Panc1 (cell line): ENCODE measurements around the gene GATA6. TPM values are rescaled to one million over a fixed set of nuclear protein-coding genes. Genes with fewer than 3 reads are reported as not detected.

Experiments used
- ATAC-seq: fragments of 200-7000 bp; cut with Tn5 transposase; 2 replicates; pipeline ENCODE4 v1.9.1; 2020; ENCODE audit warnings: mild to moderate bottlenecking, moderate library complexity
- BruUV-seq: library from RNA; stranded (reverse); fragments of 400-500 nt; replicated peaks from 2 replicates; lab custom pipeline; 2021; lab: Mats Ljungman, UMichigan
- CTCF ChIA-PET: fragments of 300-600 bp; sonication (Branson Sonifier 250); formaldehyde crosslinking; loops from one replicate; lab custom pipeline; 2022; ENCODE audit warnings: antibody characterized with exemption; lab: Charles Lee
- POLR2A ChIA-PET: fragments of 300-600 bp; sonication (Branson Sonifier 250); formaldehyde crosslinking; loops from one replicate; lab custom pipeline; 2022; ENCODE audit warnings: antibody characterized with exemption; lab: Charles Lee
- DNase-seq: peaks from one replicate; pipeline ENCODE4 v3.0.0-alpha.2; 2010; ENCODE audit warnings: low read depth, low spot score
- H3K27ac ChIP-seq: 2 replicates; pipeline ENCODE4 v1.5.1; 2011; ENCODE audit warnings: mild to moderate bottlenecking, low read length, inconsistent platforms
- H3K27me3 ChIP-seq: fragments of 200-500 bp; sonication (Bioruptor generic); 2 replicates; pipeline ENCODE4 v1.6.0; 2014; ENCODE audit warnings: low read length, inconsistent platforms; ENCODE audit not compliant: control insufficient read depth, insufficient read depth
- H3K36me3 ChIP-seq: fragments of 200-500 bp; sonication (Bioruptor generic); 2 replicates; pipeline ENCODE4 v1.5.1; 2014; ENCODE audit warnings: inconsistent platforms, mild to moderate bottlenecking, low read length, moderate library complexity; ENCODE audit not compliant: control insufficient read depth, insufficient read depth
- H3K4me1 ChIP-seq: 2 replicates; pipeline ENCODE4 v1.5.1; 2011; ENCODE audit warnings: inconsistent platforms, mild to moderate bottlenecking, low read length, moderate library complexity; ENCODE audit not compliant: control insufficient read depth, insufficient read depth
- H3K4me3 ChIP-seq, 2 experiments: 2 replicates each; pipeline ENCODE4 v1.5.1; 2011 to 2012; ENCODE audit warnings: low read depth in 2 of 2, low read length in 2 of 2, mild to moderate bottlenecking in 2 of 2, inconsistent platforms in 1 of 2, moderate library complexity in 1 of 2
- H3K9me3 ChIP-seq: fragments of 200-500 bp; sonication (Bioruptor generic); 2 replicates; pipeline ENCODE4 v1.5.1; 2014; ENCODE audit warnings: low read depth, mild to moderate bottlenecking, inconsistent platforms, low read length, moderate library complexity; ENCODE audit not compliant: control insufficient read depth, insufficient read depth
- POLR2AphosphoS5 ChIP-seq: IDR thresholded peaks from 2 replicates; pipeline ENCODE4 v1.6.1; 2012; ENCODE audit warnings: mild to moderate bottlenecking, low read depth, low read length, moderate library complexity
- SIN3A ChIP-seq: IDR thresholded peaks from 2 replicates; pipeline ENCODE4 v1.6.1; 2012; ENCODE audit warnings: low read depth, mild to moderate bottlenecking, low read length, moderate library complexity, borderline replicate concordance; ENCODE audit not compliant: insufficient read depth
- TCF7L2 ChIP-seq: IDR thresholded peaks from 2 replicates; pipeline ENCODE4 v1.6.1; 2011; ENCODE audit warnings: mild to moderate bottlenecking, low read depth, low read length, inconsistent platforms
- in situ Hi-C: cut with HindIII; loops from 2 replicates; pipeline ENCODE4 v1.10.0; 2016; ENCODE audit warnings: low sequenced_read_pairs, low pct_unique_long_range_greater_than_20kb
- intact Hi-C: fragments of 100-400 bp; cut with micrococcal nuclease; formaldehyde crosslinking; loops from one replicate; pipeline ENCODE4 v1.10.0; 2022; ENCODE audit not compliant: unreplicated experiment
- total RNA-seq: library from RNA; stranded (reverse); gene quantifications from one replicate; pipeline ENCODE4 v1.2.1, GENCODE V29; 2021; ENCODE audit not compliant: unreplicated experiment
- TF ChIP-seq, protein P1 (sequence below), 2 experiments: IDR thresholded peaks; 2 replicates each; pipeline ENCODE4 v1.6.1; 2011 to 2012; ENCODE audit warnings: low read depth in 2 of 2, control low read depth in 1 of 2, low read length in 1 of 2, mild to moderate bottlenecking in 1 of 2, moderate library complexity in 1 of 2; ENCODE audit not compliant: insufficient read depth in 1 of 2
- TF ChIP-seq, protein P2 (sequence below): fragments of 450-650 bp; IDR thresholded peaks from 2 replicates; pipeline ENCODE4 v1.5.1; 2017; ENCODE audit warnings: mild to moderate bottlenecking

GATA6 gene
- total RNA-seq, 1 experiment from 2014 or later: 0.51 TPM

DNA sequence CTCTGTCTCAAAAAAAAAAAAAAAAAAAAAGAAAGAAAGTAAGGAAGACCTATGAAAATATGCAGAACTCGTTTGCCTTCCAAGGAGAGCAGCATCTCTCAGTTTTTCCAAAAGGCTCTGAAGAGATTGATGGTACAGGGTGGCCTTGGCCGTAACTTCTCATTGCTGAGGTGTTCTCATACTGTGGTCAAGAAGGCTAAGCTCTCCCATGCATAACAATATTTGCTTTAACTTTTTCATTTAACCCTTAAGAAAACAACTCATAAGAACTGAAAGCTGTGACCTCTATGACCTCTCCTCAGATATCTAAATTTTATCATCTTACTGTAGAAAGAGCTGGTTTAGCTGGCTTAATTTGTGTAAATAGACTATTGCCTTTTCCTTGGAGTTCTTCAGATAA lies 37.1 kb upstream of the GATA6 start:
- Histone ChIP-seq H3K9me3 (no peaks in the 10 kb centered on the region), H3K4me3 (no peak overlapping the region), H3K27me3 (no peaks in the 10 kb centered on the region), H3K36me3 (no peaks in the 10 kb centered on the region), H3K27ac (no peak overlapping the region), H3K4me1 (no peaks in the 10 kb centered on the region)
- intact Hi-C loops: no loop called here
- ChIA-PET CTCF (no interaction called here), POLR2A (no interaction called here)
- ATAC-seq (no peak), DNase-seq (no peak)
- in situ Hi-C loops: no loop called here
- TF ChIP-seq TCF7L2 (no peak), POLR2AphosphoS5 (no peak), SIN3A (no peak)
- TF ChIP-seq, protein P1, sequence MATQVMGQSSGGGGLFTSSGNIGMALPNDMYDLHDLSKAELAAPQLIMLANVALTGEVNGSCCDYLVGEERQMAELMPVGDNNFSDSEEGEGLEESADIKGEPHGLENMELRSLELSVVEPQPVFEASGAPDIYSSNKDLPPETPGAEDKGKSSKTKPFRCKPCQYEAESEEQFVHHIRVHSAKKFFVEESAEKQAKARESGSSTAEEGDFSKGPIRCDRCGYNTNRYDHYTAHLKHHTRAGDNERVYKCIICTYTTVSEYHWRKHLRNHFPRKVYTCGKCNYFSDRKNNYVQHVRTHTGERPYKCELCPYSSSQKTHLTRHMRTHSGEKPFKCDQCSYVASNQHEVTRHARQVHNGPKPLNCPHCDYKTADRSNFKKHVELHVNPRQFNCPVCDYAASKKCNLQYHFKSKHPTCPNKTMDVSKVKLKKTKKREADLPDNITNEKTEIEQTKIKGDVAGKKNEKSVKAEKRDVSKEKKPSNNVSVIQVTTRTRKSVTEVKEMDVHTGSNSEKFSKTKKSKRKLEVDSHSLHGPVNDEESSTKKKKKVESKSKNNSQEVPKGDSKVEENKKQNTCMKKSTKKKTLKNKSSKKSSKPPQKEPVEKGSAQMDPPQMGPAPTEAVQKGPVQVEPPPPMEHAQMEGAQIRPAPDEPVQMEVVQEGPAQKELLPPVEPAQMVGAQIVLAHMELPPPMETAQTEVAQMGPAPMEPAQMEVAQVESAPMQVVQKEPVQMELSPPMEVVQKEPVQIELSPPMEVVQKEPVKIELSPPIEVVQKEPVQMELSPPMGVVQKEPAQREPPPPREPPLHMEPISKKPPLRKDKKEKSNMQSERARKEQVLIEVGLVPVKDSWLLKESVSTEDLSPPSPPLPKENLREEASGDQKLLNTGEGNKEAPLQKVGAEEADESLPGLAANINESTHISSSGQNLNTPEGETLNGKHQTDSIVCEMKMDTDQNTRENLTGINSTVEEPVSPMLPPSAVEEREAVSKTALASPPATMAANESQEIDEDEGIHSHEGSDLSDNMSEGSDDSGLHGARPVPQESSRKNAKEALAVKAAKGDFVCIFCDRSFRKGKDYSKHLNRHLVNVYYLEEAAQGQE (IDR thresholded peaks at IDR 0.05; ENCODE audit: insufficient read depth in 1 of 2, low read depth in 2 of 2, low read length in 1 of 2): no peak
- TF ChIP-seq, protein P2, sequence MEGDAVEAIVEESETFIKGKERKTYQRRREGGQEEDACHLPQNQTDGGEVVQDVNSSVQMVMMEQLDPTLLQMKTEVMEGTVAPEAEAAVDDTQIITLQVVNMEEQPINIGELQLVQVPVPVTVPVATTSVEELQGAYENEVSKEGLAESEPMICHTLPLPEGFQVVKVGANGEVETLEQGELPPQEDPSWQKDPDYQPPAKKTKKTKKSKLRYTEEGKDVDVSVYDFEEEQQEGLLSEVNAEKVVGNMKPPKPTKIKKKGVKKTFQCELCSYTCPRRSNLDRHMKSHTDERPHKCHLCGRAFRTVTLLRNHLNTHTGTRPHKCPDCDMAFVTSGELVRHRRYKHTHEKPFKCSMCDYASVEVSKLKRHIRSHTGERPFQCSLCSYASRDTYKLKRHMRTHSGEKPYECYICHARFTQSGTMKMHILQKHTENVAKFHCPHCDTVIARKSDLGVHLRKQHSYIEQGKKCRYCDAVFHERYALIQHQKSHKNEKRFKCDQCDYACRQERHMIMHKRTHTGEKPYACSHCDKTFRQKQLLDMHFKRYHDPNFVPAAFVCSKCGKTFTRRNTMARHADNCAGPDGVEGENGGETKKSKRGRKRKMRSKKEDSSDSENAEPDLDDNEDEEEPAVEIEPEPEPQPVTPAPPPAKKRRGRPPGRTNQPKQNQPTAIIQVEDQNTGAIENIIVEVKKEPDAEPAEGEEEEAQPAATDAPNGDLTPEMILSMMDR: no peak
- BruUV-seq: no TSS peak

DNA sequence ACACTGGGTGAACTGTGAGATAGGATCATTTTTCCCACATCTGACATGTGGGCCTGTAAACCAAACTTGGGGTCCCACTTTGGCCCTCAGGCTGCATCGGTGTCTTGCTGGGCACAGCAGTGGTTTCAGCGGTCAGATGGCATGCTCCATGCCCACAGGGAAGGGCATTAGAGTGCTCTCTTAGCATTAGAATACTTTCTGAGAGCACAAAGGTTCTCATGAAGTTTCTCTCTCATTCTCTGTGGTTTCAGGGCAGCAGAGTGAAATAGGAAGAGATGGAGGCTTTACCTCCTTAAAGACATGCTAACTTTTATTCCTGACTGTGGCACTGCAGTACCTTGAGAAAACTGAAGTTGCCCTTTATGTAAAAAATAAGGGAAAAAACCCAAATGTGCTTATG lies 36.6 kb upstream of the GATA6 start:
- ATAC-seq (no peak), DNase-seq (no peak)
- intact Hi-C loops (no loop called here), in situ Hi-C loops (no loop called here)
- ChIA-PET POLR2A (no interaction called here), CTCF (no interaction called here)
- no TSS peak for BruUV-seq
- Histone ChIP-seq H3K9me3 (no peaks in the 10 kb centered on the region), H3K36me3 (no peaks in the 10 kb centered on the region), H3K27ac (no peak overlapping the region), H3K4me1 (no peaks in the 10 kb centered on the region), H3K4me3 (no peak overlapping the region), H3K27me3 (no peaks in the 10 kb centered on the region)
- TF ChIP-seq TCF7L2: no peak
- TF ChIP-seq, protein P2: no peak
- TF ChIP-seq SIN3A: no peak
- TF ChIP-seq, protein P1 (IDR thresholded peaks at IDR 0.05; ENCODE audit: insufficient read depth in 1 of 2, low read depth in 2 of 2, low read length in 1 of 2): no peak
- no peak for TF ChIP-seq POLR2AphosphoS5
